Suppressor macrophage (primary cell): ENCODE results near the gene DUSP10.

Source experiments
- DNase-seq, 4 experiments: peaks; one replicate each; pipeline ENCODE4 v3.0.0-alpha.2; 2020 to 2022

The DUSP10 gene

DNA sequence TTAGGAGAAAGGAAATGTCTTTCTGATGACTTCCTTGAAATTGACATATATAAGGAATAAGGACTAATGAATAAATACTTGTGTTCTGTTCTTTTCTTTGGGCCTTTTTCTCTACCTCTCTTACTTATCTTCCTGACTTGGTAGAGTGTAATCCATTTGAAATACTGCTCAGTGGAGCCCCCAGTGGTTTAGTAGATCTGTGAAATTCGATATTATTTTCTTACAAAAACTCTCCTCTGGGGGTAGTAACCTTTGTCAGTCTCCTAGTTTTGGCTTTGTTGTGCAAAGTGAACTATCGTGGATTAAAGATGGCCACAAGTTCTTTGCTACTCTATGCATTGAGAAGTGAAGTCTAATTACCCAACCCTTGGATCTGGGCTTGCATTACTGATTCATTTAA is 48.8 kb downstream of the DUSP10 start:
- no peak for DNase-seq

DNA sequence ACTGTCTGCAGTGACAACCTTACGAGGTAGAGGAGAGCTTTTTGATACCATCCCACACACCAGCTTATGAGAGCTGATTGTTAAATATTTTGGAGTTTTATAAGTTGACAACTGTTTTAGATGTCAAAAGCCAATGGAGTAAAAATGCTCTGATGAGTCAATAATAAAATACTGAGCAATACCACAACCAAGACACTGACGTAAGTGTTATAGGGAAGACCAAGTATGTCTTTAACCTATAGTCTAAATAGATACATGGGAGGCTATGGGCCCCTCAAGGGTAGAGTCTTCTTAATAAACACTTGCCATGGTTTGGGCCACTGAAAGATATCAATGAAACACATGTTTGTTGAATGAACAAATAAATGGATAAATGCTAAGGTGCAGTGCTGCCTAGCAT is 49.2 kb downstream of the DUSP10 start:
- DNase-seq = no peak

DNA sequence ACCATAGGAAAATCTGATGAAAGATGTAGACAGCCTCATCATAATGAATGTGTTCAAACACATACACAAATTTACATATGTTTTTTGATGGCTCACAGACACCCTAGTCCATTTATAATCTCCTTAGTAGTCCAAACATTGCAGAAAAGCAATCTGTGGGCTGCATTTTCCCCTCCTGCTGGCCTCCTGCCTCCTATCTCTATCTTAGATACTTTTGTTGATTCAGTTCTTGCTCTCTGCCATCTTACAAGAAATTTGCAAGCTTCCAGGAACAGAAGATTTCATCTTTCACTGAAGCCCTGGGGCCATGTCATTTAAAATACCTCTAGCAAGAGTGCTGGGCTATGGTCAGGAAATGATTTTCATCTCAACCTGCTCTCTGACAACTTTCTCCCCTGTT is 50.6 kb downstream of the DUSP10 start:
- no peak for DNase-seq

DNA sequence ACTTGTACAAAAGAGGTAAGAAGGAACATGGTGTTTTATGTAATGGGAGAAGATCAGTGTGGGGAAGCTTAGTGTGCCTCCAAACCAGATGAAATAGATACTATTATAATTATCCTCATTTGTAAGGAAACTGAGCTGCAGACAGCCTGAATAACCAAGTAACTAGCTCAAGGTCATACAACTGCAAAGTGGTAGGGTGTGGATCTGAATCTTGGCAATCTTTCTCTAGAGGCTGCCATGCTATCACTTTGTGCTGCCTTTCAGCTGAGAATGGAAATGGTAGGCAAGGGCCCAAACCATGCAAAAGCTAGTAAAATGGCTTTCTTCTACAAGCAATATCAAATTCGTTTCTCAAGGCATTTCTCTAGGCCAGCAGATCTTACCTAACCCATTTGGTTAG is 51.0 kb downstream of the DUSP10 start:
- no peak for DNase-seq

DNA sequence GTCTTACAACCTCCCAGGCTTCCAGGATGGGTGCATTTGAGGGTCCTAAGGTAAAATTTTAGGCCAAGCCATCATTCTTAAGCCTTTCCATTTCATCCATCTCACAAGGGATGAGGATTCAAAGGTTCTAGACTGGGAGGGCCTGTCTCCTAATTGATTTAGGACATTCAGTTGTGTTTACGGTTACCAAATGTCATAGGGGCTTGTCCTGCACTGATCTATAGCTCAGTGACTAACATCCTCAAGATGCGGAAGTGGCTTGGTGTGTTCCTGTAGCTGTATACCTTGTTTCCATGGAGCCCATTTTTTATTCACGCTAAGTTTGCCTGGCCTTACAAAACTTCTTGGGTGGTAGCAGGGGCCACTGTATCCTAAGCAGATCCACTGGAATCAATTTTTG is 52.8 kb downstream of the DUSP10 start:
- peak in 2 of 4 experiments; percentile 43 to 68 for DNase-seq

DNA sequence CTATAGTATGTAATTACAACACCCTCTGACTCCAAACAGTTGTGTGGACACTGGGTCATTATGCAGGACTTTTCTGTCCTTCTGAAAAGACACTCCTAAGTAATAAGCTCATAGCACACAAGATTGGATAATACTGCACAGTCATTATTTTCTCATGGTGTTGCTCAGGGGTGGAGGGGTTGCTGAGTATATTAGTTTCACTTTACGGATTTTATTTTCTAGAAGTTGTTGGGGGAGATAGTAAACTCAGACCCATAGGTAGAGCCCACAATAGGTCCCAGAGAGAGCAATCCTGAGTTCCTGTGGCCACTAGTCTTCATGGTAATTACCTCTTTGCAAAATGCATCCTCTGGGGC is 53.4 kb downstream of the DUSP10 start:
- DNase-seq = peak in 1 of 4 experiments; percentile 26

DNA sequence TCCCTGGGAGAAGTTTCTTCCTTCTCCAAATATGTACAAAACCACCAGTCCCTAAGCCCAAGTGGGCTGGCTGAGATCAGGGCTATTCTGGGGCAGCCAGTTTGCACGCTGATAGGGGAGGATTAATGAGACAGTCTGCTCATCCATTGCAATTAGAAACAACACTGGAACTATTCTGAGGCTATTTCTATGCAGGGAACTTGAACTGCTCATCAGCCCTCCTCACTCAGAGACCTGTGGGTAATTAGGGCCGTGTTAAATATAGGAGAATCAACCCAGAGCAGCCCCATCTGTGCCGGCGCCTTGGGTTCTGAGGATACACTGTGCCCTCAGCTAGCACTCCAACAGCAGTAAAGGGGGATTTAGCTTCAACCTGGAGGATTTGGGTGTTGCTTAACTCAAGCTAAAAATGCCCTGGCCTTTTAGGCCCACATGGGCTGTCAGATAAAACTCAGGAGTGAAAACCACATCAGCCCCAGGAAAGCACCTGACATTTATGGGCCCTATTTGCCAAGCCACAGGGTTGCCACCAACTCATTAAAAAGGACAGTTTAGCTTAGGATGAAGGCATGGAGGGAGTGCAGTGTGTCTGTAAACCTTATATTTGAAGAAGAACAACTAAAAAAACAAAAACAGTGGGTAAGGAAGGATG is 53.9 kb downstream of the DUSP10 start:
- no peak for DNase-seq

DNA sequence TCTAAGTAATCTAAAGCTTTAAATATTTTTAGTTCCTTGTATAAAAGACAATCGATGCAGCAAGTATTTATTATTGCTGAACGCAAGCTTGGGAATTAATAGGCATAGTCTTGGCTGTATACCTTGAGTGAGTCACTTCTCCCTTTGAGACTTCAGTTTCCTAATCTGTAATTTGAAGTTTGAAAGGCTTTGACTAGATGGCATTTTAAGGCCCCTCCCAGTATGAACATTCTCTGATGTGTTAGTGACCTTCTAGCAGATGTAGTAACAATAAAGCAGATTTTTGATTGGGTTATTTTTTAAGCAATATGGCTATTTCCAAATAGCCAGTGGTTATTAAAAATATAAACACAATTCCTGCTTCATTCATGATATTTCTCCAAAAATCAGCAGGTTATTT is 58.2 kb downstream of the DUSP10 start:
- peak in 1 of 4 experiments; percentile 35 for DNase-seq

DNA sequence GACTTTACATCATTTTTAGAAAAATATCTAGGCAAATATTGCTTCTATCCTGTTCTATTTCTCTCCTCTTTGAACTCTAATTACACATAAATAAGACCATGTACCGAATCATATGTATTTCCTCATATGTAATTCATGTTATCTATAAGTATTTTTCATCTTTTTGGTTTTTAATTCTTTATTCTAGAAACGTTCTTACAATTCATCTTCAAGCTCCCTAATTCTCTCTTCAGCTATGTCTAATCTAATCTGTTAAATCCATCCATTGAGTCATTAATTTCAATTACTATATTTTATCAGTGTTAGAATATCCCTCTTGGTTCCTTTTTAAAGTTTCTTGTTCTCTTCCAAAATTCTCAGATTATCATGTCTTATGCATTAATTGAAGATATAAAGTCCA is 61.8 kb downstream of the DUSP10 start:
- no peak for DNase-seq

DNA sequence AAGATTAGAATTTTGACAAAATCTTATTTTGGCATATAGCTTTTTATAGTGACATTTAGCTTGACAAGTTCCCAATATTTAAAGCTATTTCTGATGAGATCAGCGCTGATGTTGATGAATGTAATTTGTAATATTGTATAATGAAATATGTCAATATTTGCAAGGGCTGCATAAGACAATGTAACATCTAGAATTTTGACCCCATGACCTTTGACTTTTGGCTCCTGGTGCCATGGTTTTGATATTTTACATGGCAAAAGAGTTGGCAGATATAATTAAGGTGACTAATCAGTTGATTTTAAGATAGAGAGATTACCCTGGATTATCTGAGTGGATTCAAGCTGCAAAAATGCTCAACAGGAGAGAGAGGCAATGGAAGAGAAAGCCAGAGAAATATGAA is 63.9 kb downstream of the DUSP10 start:
- DNase-seq = no peak

DNA sequence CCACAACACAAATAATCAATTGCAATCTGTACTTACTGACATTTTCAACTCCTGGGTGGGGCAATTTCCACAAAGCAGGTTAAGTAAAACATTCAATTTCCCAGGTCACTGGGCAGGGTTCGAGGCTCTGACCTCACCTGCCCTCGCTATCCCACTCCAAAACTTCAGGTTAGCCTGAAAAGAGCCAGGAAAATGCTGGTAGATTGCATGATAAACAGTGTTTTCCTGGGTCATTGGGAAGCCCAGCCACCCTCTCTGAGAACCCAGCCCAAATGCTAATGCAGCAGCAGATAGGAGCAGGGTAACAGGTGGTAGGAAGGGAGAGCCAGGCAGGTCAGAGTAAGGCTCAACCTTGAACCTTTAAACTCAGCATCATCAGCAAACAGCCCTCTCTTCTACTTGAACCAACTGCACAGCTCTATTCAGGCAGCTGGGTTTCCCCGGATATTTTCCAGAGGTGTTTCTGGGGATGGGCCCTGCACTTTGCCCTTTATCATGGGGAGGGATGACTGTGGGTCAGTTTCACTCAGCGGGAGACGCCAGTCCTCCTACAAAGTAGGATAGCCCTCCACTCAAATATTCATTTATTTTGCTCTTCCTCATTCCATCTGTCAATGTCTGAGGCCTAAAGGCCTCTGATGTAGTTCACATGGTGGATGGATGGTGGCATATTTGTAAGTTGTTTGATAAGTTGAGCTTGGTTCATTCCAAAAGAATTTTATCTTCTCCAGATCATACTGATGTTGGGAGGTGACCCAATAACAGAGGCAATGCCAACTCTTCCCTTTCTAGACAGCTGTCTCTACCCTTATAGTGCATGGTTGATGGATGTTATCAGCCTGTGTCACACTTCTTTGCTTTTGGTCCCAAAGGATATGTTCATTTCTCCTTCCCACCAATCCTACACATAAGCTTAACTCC is 65.7 kb downstream of the DUSP10 start:
- DNase-seq = no peak

DNA sequence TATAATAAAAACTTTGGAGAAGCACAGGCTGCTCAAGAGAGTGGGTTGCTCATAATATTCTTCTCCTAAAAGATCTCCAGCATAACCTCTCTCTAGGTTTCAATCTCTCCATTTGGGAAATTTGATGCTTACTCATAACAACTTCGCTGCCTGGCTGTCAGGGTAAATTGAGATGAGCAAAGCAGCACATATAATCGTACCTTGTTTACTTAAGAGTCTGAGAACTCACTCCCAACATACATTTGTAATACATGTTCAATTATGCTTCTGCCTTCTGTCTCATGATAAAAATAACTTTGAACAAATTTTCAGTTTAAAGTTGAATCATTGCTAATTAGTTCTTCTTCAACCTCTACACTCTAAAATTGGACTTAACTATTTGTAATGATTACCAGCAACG is 68.9 kb downstream of the DUSP10 start:
- no peak for DNase-seq

DNA sequence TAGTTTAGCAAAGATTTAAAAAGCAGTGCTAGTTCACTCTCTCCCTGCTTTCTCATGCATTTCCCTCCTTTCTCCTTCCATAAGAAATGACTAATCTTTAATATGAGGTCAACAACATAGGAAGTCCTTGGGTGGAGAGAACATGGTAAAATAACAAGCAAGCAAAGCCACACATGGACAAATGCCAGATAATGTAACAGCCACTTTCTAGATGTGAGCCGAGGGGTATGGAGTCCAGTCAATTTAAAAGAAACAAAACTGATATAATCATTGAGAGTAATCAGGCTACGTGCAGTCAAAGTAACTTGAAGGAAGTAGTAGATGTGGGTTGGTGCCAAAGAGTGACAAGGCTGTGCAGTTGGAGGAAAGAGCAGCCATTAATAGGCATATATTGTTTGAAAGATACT is 69.6 kb downstream of the DUSP10 start:
- peak in 3 of 4 experiments; percentile 4 to 31 (median 27) for DNase-seq

DNA sequence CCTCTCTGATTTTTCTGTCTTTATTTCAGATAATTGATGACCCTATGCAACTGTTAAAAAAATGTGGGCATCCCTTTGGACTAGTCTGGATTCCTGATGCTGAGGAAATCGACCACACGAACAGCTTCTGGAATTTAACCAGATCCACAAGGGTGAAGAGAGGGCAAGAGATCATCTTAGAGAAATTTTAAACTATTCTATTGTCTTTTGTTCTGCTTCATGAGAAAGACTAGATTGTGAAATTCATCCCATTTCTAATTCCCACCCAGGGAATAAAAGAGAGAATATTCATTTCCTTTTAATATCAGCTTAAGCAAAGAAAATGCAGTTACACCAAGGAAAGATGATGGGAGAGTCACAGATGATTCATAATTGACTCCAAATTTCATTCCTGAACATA is 71.8 kb downstream of the DUSP10 start:
- no peak for DNase-seq

DNA sequence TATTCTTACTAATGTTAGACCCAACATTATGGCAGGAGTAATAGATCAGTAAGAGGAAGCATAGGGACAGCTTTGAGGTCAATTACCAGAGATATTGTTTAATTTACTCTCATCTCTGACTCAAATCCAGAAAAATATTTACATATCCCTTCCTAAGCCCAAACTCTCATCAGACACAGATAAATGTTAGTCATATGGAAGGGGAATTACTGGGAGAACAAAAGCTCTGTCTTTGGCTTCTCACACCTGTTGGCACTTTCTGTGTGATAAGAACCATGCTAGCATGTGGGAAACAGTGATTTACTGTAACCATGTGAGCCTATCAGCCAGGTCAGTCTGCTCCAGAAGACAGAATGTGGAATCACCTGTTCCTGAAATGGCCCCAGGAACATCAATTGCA is 72.4 kb downstream of the DUSP10 start:
- no peak for DNase-seq

DNA sequence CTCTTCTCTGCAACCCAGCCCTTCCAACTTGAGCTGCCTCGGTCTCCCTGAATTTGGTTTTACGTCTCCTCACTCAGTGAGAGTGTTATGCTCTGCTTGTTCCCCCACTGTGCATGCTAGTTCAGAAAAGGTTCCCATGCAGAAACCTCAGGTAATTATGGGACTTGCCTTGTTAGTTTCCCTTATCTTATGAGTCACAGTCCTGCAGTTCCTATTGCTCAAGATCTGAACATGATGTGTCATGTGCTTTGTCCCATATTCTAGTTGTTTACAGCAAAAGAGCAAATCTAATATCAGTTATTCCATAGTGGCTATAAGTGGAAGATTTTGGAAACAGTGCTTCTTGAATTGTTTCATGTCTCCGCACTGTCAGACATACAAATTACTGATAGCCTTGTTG is 74.4 kb downstream of the DUSP10 start:
- DNase-seq = peak; percentile 23 to 77 (median 51)

DNA sequence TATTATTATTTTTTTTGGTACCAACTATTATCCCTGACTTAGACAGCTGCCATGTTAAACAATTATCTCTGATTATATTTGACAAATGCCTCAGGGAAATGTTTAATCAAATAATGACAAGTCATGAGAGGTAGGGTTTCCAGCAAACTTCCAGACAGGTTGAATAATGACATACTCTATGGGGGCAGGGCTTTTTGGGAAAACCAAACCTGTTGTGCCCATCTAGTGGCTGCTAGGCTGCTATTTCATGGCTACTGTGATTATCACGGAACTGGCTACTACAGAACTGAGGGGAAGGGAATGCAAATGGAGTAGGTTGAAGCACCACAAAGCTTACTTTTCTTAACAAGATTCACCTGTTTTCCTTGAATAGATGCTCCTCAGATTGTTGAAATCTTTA is 77.6 kb downstream of the DUSP10 start:
- DNase-seq = no peak

DNA sequence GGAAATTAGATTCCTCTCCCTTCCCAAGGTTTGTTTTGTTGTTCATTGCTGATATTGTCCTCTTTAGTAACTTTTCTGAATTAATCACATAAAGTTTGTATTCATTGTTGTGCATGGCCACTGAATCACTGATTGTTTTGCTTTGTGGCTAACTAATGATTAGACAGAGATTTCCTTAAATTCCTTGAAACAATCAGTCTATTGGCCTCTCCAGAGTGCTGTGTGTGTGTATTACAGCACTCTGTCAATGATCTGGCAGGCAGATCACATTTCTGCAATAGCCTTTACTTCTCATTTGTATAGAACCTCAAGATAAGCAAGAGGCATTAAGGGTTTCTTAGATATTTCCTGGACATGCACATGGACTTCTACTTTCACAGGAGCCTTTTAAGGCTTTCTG is 78.6 kb downstream of the DUSP10 start:
- DNase-seq = peak in 1 of 4 experiments; percentile 5

DNA sequence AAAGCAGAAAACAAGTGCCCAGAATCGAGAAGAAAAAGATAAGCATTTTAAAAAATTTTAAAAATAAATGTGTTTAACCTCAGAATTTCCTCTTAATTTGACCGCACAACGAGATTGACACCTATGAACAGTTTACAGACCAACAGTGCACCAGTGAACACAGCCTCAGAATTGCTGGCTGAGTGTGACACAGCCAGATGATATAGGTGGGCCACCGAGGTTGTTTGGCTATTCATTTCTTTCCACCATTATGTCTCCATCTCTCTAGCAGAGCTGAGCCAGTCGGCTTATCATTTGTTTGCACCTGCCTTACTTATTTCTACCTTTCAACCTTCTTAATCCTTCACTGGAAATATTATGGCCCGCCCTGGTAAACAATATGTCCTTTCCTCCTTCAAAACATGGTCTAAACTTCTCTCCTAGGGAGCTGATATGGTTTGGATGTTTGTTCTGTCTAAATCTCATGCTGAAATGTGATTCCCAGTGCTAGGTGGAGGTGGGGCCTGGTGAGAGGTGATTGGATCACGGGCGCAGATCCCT is 86.1 kb downstream of the DUSP10 start:
- DNase-seq = no peak
